GM12878 (cell line): ENCODE data around the gene SYNGR2. TPM values are rescaled to one million over a fixed set of nuclear protein-coding genes. Genes with fewer than 3 reads are reported as not detected.

Source experiments
- ATAC-seq: fragments of 200-7000 bp; cut with Tn5 transposase; 3 replicates; pipeline ENCODE4 v1.9.1; 2020; ENCODE audit warnings: mild to moderate bottlenecking, moderate library complexity
- BruUV-seq: library from RNA; stranded (reverse); fragments of 400-500 nt; replicated peaks from 2 replicates; lab custom pipeline; 2021; lab: Mats Ljungman, UMichigan
- CTCF ChIA-PET: fragments of 300-600 bp; sonication (Branson Sonifier 250); formaldehyde crosslinking; extraction: SDS; loops from one replicate; lab custom pipeline; 2021; ENCODE audit warnings: inconsistent platforms; lab: Yijun Ruan, JAX
- POLR2A ChIA-PET: fragments of 350-600 bp; formaldehyde crosslinking; extraction: SDS; loops from one replicate; lab custom pipeline; 2021; ENCODE audit warnings: inconsistent platforms; lab: Charles Lee
- RAD21 ChIA-PET: fragments of 300-600 bp; sonication (Branson Sonifier 250); formaldehyde crosslinking; loops from one replicate; lab custom pipeline; 2023; ENCODE audit warnings: antibody characterized with exemption; ENCODE audit not compliant: unreplicated experiment; lab: Charles Lee
- SMC1A ChIA-PET: fragments of 300-600 bp; sonication (Branson Sonifier 250); formaldehyde crosslinking; loops from one replicate; lab custom pipeline; 2023; ENCODE audit not compliant: unreplicated experiment, uncharacterized antibody; lab: Charles Lee
- DNase-seq: peaks from one replicate; pipeline ENCODE4 v3.0.0-alpha.2; 2011; ENCODE audit warnings: low read depth, low spot score
- FAIRE-seq: peaks from 3 replicates; lab custom pipeline; 2011; peaks lifted over from hg19 to GRCh38; lab: Jason Lieb, UNC
- H2AFZ ChIP-seq: 2 replicates; pipeline ENCODE4 v1.6.0; 2011; ENCODE audit warnings: low read depth, low read length, control low read depth; ENCODE audit not compliant: control insufficient read depth
- H3K27ac ChIP-seq: 2 replicates; pipeline ENCODE4 v1.5.1; 2011; ENCODE audit warnings: control low read depth; ENCODE audit not compliant: control insufficient read depth, insufficient read depth
- H3K27me3 ChIP-seq, 2 experiments: replicated peaks in 1 of 2; 2 replicates each; pipeline versions ENCODE4 v1.6.0 to v1.6.1; 2011; ENCODE audit warnings: low read length in 1 of 2; ENCODE audit not compliant: control insufficient read depth in 2 of 2, insufficient read depth in 2 of 2
- H3K36me3 ChIP-seq, 2 experiments: 2 replicates each; pipeline ENCODE4 v1.5.1; 2011; ENCODE audit warnings: low read length in 1 of 2; ENCODE audit not compliant: control insufficient read depth in 2 of 2, insufficient read depth in 2 of 2
- H3K4me1 ChIP-seq: 2 replicates; pipeline ENCODE4 v1.6.1; 2011; ENCODE audit warnings: mild to moderate bottlenecking, low read length, moderate library complexity, mixed read lengths; ENCODE audit not compliant: control insufficient read depth, insufficient read depth
- H3K4me2 ChIP-seq: 2 replicates; pipeline ENCODE4 v1.6.0; 2011; ENCODE audit warnings: control low read depth; ENCODE audit not compliant: control insufficient read depth, insufficient read depth
- H3K4me3 ChIP-seq: fragments of 200-600 bp; sonication (generic); 2 replicates; pipeline ENCODE4 v1.5.1; 2016
- H3K79me2 ChIP-seq: 2 replicates; pipeline ENCODE4 v1.6.0; 2011; ENCODE audit warnings: low read length; ENCODE audit not compliant: control insufficient read depth, insufficient read depth
- H3K9ac ChIP-seq: 2 replicates; pipeline ENCODE4 v1.8.0; 2011; ENCODE audit warnings: low read length, control low read depth, mixed read lengths; ENCODE audit not compliant: control insufficient read depth, insufficient read depth
- H3K9me3 ChIP-seq: replicated peaks from 3 replicates; pipeline ENCODE4 v1.5.1; 2011; ENCODE audit warnings: mild to moderate bottlenecking, low read length; ENCODE audit not compliant: control insufficient read depth, insufficient read depth
- H4K20me1 ChIP-seq: 2 replicates; pipeline ENCODE4 v1.6.0; 2011; ENCODE audit not compliant: control insufficient read depth, insufficient read depth
- KLF5 ChIP-seq: fragments of 450-650 bp; IDR thresholded peaks from 2 replicates; pipeline ENCODE4 v1.6.1; 2014; ENCODE audit warnings: mild to moderate bottlenecking; ENCODE audit not compliant: partially characterized antibody
- RAD21 ChIP-seq: IDR thresholded peaks from 2 replicates; pipeline ENCODE4 v1.6.1; 2011; ENCODE audit warnings: mild to moderate bottlenecking, low read depth, low read length, moderate library complexity; ENCODE audit not compliant: insufficient read depth
- SREBF1 ChIP-seq: IDR thresholded peaks from 2 replicates; pipeline ENCODE4 v1.6.1; 2012; ENCODE audit warnings: mild to moderate bottlenecking, low read length
- YBX1 ChIP-seq: fragments of 450-650 bp; IDR thresholded peaks from 2 replicates; pipeline ENCODE4 v1.6.1; 2016; ENCODE audit warnings: antibody characterized with exemption
- WGBS: methylation state at CpG from one replicate; pipeline ENCODE4 v1.1.6; 2016; ENCODE audit warnings: low lambda C conversion rate; ENCODE audit not compliant: insufficient replicate concordance, insufficient coverage; ENCODE audit errors: missing lambda C conversion rate; 5-methylcytosine and 5-hydroxymethylcytosine counted together
- in situ Hi-C: fragments of 300-500 bp; cut with MboI; formaldehyde crosslinking; loops from 9 replicates; pipeline ENCODE4 v1.14.3; 2018; ENCODE audit warnings: mixed read lengths
- intact Hi-C: fragments of 100-400 bp; cut with micrococcal nuclease; formaldehyde crosslinking; loops from one replicate; pipeline ENCODE4 v1.14.2; 2022; ENCODE audit not compliant: unreplicated experiment
- polyA plus RNA-seq, 11 experiments: library from polyadenylated mRNA; depleted of rRNA in 4 of 11; unstranded in 6 of 11; stranded (reverse) in 5 of 11; fragments of >200 nt; fragmentation: Nextera tagmentation in 4 of 11; fragmentation: Illumina TruSeq in 1 of 11; extraction: Ambion mirVana in 4 of 11; extraction: Trizol in 1 of 11; gene quantifications; 1 replicate in 1 of 11; 2 replicates in 10 of 11; pipeline versions ENCODE4 v1.2.1 to v1.2.3, GENCODE V29; 2011 to 2016; ENCODE audit warnings: inconsistent platforms in 2 of 11, missing spikeins in 2 of 11, low read depth in 1 of 11
- total RNA-seq, 4 experiments: library from RNA; depleted of rRNA in 3 of 4; stranded (reverse); fragments of >200 nt in 3 of 4; fragmentation: Illumina TruSeq in 1 of 4; extraction: Trizol in 1 of 4; gene quantifications; 2 replicates each; pipeline versions ENCODE4 v1.2.1 to v1.2.3, GENCODE V29; 2013 to 2021
- TF ChIP-seq, protein P1 (sequence below), 3 experiments: IDR thresholded peaks in 2 of 3; conservative IDR thresholded peaks in 1 of 3; 2 replicates each; pipeline ENCODE4 v1.5.1; 2011; ENCODE audit warnings: low read depth in 3 of 3, low read length in 3 of 3, mild to moderate bottlenecking in 3 of 3, control low read depth in 2 of 3, moderate library complexity in 2 of 3, inconsistent platforms in 1 of 3, mixed read lengths in 1 of 3; ENCODE audit not compliant: control insufficient read depth in 2 of 3, insufficient read depth in 1 of 3; ENCODE audit errors: extremely low read depth in 1 of 3

Gene SYNGR2
- total and polyA plus RNA-seq, 10 of the 15 experiments (the other 5 are each of a cell fraction or from before 2014, with no cell fraction given), result 4.4 to 529 (median 261) TPM

DNA sequence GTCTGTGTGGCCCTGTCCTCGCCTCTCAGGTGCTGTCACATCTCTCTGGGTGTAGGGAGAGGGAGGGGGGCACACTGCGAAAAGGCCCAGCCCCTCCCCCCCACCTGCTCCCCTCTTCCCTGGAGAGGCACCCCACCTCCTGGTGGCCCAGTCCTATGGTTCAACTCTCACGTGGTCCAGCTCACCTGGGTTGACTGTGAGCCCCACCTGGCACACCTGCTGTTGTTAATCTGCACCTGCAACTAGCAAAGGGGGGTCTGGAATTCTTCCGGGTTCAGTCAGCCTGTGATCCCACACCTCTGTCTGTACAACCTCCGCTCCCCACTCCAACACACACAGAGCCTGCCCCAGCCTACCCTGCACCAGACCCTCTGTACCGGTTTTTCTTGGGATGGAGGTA lies 2.0 kb upstream of the SYNGR2 start:
- no peak overlapping the region for H3K4me2 ChIP-seq
- H3K4me3 ChIP-seq, result no peak overlapping the region
- H3K27ac ChIP-seq, result no peak overlapping the region
- no peaks in the 10 kb centered on the region for H3K27me3 ChIP-seq
- peaks cover 36% of the 10 kb centered on the region for H3K79me2 ChIP-seq
- ChIA-PET SMC1A (interaction anchor here (1.1 to 1.2 kb wide), 2 partner anchors 9 to 10 kb away, joined by 3 read pairs; no protein-coding TSS in a partner anchor), POLR2A (interaction anchor here (1.4 kb wide), 1 partner anchor 22 kb away, joined by 3 read pairs; no protein-coding TSS in a partner anchor), CTCF (no interaction called here), RAD21 (no interaction called here)
- 55% methylated on average over 5 of the region's 6 CpGs for WGBS
- H3K36me3 ChIP-seq, result peaks cover 0 to 4% of the 10 kb centered on the region in 2 experiments; a peak in 3 of 4 replicates
- BruUV-seq, result no TSS peak
- in situ Hi-C loops, result loop anchor here (25.0 kb wide), 1 partner anchor 1904 kb away; the partner anchor contains the start of gene UBALD2
- no peaks in the 10 kb centered on the region for H3K9me3 ChIP-seq
- ATAC-seq (no peak), FAIRE-seq (no peak), DNase-seq (no peak)
- H2AFZ ChIP-seq, result no peak overlapping the region
- H3K4me1 ChIP-seq, result peaks cover 20% of the 10 kb centered on the region
- no peak overlapping the region for H3K9ac ChIP-seq
- TF ChIP-seq YBX1, result no peak
- TF ChIP-seq SREBF1, result no peak
- no peak for TF ChIP-seq RAD21
- TF ChIP-seq KLF5, result no peak
- TF ChIP-seq, protein P1, sequence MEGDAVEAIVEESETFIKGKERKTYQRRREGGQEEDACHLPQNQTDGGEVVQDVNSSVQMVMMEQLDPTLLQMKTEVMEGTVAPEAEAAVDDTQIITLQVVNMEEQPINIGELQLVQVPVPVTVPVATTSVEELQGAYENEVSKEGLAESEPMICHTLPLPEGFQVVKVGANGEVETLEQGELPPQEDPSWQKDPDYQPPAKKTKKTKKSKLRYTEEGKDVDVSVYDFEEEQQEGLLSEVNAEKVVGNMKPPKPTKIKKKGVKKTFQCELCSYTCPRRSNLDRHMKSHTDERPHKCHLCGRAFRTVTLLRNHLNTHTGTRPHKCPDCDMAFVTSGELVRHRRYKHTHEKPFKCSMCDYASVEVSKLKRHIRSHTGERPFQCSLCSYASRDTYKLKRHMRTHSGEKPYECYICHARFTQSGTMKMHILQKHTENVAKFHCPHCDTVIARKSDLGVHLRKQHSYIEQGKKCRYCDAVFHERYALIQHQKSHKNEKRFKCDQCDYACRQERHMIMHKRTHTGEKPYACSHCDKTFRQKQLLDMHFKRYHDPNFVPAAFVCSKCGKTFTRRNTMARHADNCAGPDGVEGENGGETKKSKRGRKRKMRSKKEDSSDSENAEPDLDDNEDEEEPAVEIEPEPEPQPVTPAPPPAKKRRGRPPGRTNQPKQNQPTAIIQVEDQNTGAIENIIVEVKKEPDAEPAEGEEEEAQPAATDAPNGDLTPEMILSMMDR (IDR thresholded peaks at IDR 0.05 in 2 of 3, conservative IDR thresholded peaks at IDR 0.05 in 1 of 3; ENCODE audit: control insufficient read depth in 2 of 3, extremely low read depth in 1 of 3, insufficient read depth in 1 of 3, low read depth in 3 of 3, low read length in 3 of 3), result peak in 1 of 3 experiments; percentile 17; a peak in 1 of 6 replicates
- intact Hi-C loops, result no loop called here
- no peaks in the 10 kb centered on the region for H4K20me1 ChIP-seq
